HG03159 (cell line): ENCODE measurements around the gene ATRIP.

Source experiments
- ATAC-seq: cut with Tn5 transposase; IDR thresholded peaks from one replicate; pipeline ENCODE4 v1.9.1; 2021; ENCODE audit warnings: mild to moderate bottlenecking, moderate library complexity; ENCODE audit not compliant: unreplicated experiment

Gene ATRIP

GRCh38 chr3:48501196-48501595 is 54.7 kb downstream of the ATRIP start:
- no peak for ATAC-seq

GRCh38 chr3:48502121-48502520 is 55.6 kb downstream of the ATRIP start:
- no peak for ATAC-seq

GRCh38 chr3:48502728-48503168 is 56.2 kb downstream of the ATRIP start:
- no peak for ATAC-seq

GRCh38 chr3:48503401-48504050 is 57.0 kb downstream of the ATRIP start:
- no peak for ATAC-seq

GRCh38 chr3:48504051-48504946 is 57.8 kb downstream of the ATRIP start, which contains the start of gene SHISA5:
Gene SHISA5 (minus strand): TSS chr3:48504174. CDS start chr3:48504094, 80 bp downstream.
- ATAC-seq = no peak

- no peak for ATAC-seq
Measured at GRCh38 chr3:48505146-48505545, 58.6 kb downstream of the ATRIP start.

GRCh38 chr3:48505968-48506504 is 59.5 kb downstream of the ATRIP start:
- no peak for ATAC-seq

- ATAC-seq = peak; percentile 51
Measured at GRCh38 chr3:48507256-48508061, 60.9 kb downstream of the ATRIP start.

GRCh38 chr3:48511551-48511950 is 65.0 kb downstream of the ATRIP start:
- no peak for ATAC-seq

- ATAC-seq = no peak
Measured at GRCh38 chr3:48514431-48515227, 68.1 kb downstream of the ATRIP start.
